GM12891 (cell line): ENCODE data around the gene INO80D.

Experiments used
- POLR2A ChIP-seq: IDR thresholded peaks from 2 replicates; pipeline ENCODE4 v1.6.1; 2011; ENCODE audit warnings: low read depth, low read length, control low read depth
- POLR2AphosphoS5 ChIP-seq: IDR thresholded peaks from 2 replicates; pipeline ENCODE4 v1.6.1; 2011; ENCODE audit warnings: low read depth, low read length, control low read depth
- TAF1 ChIP-seq: IDR thresholded peaks from 2 replicates; pipeline ENCODE4 v1.6.1; 2011; ENCODE audit warnings: low read depth, low read length, control low read depth

DNA sequence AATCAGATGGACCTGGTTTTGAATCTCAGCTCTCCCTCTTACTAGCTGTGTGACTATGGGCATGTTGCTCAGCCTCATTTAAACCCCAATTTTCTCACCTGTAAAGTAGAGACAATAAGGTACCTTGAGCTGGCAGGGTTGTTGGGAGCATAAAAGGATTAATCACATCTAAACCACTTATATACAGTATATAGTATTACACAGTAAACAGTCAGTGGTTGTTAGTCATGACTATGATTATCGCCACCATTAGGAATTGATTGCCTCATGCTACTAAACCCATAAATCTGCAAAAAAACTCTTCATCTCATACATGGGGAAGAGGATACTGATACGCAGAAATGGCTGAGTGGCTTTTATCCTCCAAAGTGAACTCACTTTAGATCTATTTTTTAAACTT lies 65.8 kb downstream of the INO80D start:
- TF ChIP-seq TAF1 (no peak), POLR2AphosphoS5 (no peak), POLR2A (no peak)
